NB4 (cell line): Measurements from ENCODE around the gene TNIP2.

Source experiments
- CTCF ChIP-seq: IDR thresholded peaks from one replicate; pipeline ENCODE4 v1.5.1; 2012; ENCODE audit warnings: low read depth, low read length
- MYC ChIP-seq: IDR thresholded peaks from 2 replicates; pipeline ENCODE4 v1.6.1; 2011; ENCODE audit warnings: low read depth, low read length
- POLR2A ChIP-seq: IDR thresholded peaks from 2 replicates; pipeline ENCODE4 v1.6.1; 2011; ENCODE audit warnings: mild to moderate bottlenecking; ENCODE audit not compliant: insufficient read length; ENCODE audit errors: extremely low read depth
- TF ChIP-seq, protein P1 (sequence below): IDR thresholded peaks from 2 replicates; pipeline ENCODE4 v1.6.1; 2011; ENCODE audit warnings: low read depth, low read length

DNA sequence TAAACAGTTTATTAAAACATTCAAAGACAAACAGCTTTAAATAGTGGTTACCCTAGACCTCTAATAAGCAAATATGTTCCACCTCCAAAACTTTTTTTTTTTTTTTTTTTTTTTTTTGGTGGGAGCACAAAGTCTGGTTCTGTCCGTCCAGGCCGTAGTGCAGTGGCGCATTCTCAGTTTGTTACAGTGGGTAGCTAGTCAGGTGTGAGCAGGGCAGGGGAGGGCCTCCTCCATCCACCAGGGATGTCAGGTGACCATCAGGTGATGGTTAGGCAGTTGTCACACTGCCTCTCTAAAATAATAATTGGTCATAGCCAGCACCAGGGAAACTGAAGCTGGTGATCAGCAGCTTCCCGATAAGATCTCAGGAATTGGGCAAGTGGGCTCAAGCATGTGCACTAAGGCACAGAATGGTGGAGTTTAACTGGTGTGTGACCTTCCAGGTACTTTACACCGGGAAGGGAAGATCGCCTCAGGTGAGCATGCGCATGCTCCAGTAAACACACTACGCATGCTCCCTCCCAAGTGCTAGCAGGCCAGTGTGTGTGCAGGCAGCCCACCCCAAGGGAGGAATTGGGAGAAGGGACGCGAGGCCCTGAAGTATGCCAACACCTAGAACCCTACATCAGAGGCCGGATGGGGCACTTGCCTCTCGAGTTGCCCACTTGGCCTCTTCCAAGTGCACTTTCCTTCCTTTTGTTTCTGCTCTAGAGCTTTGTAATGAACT, 27.2 kb downstream of the TNIP2 start:
- TF ChIP-seq CTCF: no peak
- no peak for TF ChIP-seq POLR2A
- TF ChIP-seq MYC: no peak
- TF ChIP-seq, protein P1, sequence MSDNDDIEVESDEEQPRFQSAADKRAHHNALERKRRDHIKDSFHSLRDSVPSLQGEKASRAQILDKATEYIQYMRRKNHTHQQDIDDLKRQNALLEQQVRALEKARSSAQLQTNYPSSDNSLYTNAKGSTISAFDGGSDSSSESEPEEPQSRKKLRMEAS: no peak
